Measurements from ENCODE around the gene OGN. TPM values are rescaled to one million over a fixed set of nuclear protein-coding genes. Genes with fewer than 3 reads are reported as not detected.

Gene OGN
- total and polyA plus RNA-seq, 7 donors = 0.64 to 7.4 (median 0.95) TPM

- H3K27ac ChIP-seq = no peak overlapping the region
- no peak for DNase-seq
- 89 to 93% (median 91%) methylated on average over 3 of the region's 3 CpGs for WGBS, 3 donors
These were observed 44.3 kb downstream of the OGN start for GRCh38 chr9:92360083-92360482.

DNA sequence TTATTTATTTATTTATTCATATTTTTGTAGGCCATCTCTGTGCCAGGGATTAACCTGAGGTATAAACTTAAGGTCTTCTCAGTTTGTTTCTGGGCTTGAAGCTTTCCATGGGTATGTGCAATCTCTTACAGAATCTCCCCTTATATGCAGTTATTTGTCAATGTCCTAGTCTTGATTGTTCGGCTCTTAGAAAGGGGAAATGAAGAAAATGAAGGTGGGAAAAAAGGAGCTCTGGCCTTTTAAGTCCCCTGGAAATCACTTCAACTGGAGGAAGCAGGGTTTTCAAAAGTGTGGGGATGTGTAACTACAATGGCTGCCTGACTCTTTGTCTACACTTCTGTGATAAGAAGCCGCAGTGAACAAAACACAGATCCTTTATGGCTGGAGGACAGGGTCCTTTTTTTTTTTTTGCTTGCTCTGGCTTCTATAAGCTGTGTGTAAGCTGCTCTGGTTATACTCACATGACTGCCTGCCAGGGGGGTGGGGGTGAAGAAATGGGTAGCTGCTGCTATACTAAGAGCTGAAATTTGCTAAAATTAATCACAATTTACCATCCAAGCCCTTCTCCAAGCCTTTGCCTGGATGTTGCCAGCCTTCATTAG lies 44.9 kb downstream of the OGN start:
- no peak overlapping the region for H3K27ac ChIP-seq
- H3K4me3 ChIP-seq = no peak overlapping the region
- no peaks in the 10 kb centered on the region for H3K36me3 ChIP-seq (ENCODE audit: insufficient read depth in 1 of 2, low read depth in 1 of 2)
- no peaks in the 10 kb centered on the region for H3K27me3 ChIP-seq (ENCODE audit: insufficient read depth in 3 of 3, low read length in 2 of 3)
- ATAC-seq (no peak), DNase-seq (no peak)
- intact Hi-C loops (cut with DNase I) = no loop called here
- TF ChIP-seq, protein P1, sequence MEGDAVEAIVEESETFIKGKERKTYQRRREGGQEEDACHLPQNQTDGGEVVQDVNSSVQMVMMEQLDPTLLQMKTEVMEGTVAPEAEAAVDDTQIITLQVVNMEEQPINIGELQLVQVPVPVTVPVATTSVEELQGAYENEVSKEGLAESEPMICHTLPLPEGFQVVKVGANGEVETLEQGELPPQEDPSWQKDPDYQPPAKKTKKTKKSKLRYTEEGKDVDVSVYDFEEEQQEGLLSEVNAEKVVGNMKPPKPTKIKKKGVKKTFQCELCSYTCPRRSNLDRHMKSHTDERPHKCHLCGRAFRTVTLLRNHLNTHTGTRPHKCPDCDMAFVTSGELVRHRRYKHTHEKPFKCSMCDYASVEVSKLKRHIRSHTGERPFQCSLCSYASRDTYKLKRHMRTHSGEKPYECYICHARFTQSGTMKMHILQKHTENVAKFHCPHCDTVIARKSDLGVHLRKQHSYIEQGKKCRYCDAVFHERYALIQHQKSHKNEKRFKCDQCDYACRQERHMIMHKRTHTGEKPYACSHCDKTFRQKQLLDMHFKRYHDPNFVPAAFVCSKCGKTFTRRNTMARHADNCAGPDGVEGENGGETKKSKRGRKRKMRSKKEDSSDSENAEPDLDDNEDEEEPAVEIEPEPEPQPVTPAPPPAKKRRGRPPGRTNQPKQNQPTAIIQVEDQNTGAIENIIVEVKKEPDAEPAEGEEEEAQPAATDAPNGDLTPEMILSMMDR (IDR thresholded peaks at IDR 0.05) = no peak
- no peaks in the 10 kb centered on the region for H3K4me1 ChIP-seq
- WGBS, 3 donors = 79 to 90% (median 89%) methylated on average over 2 of the region's 2 CpGs
- H3K9me3 ChIP-seq = peaks cover 17% of the 10 kb centered on the region

More at GRCh38 chr9:92360083-92360482, 44.3 kb downstream of the OGN start:
- no peaks in the 10 kb centered on the region for H3K4me1 ChIP-seq
- H3K27me3 ChIP-seq (ENCODE audit: insufficient read depth in 3 of 3, low read length in 2 of 3) = no peaks in the 10 kb centered on the region
- no peaks in the 10 kb centered on the region for H3K36me3 ChIP-seq (ENCODE audit: insufficient read depth in 1 of 2, low read depth in 1 of 2)
- H3K9me3 ChIP-seq = peaks cover 15% of the 10 kb centered on the region
- intact Hi-C loops (cut with DNase I) = no loop called here
- TF ChIP-seq, protein P1 (IDR thresholded peaks at IDR 0.05) = no peak
- no peak for ATAC-seq
- no peak overlapping the region for H3K4me3 ChIP-seq

GRCh38 chr9:92353051-92353450 lies 51.3 kb downstream of the OGN start:
- TF ChIP-seq, protein P1 (IDR thresholded peaks at IDR 0.05) = no peak
- Histone ChIP-seq H3K4me3 (no peak overlapping the region), H3K9me3 (peaks cover 17% of the 10 kb centered on the region), H3K4me1 (no peaks in the 10 kb centered on the region), H3K36me3 (ENCODE audit: insufficient read depth in 1 of 2, low read depth in 1 of 2) (peaks cover 0 to 7% of the 10 kb centered on the region in 2 donors), H3K27me3 (ENCODE audit: insufficient read depth in 3 of 3, low read length in 2 of 3) (no peaks in the 10 kb centered on the region), H3K27ac (no peak overlapping the region)
- ATAC-seq = no peak
- intact Hi-C loops (cut with DNase I) = no loop called here
- WGBS, 3 donors = 93 to 97% (median 96%) methylated on average over 6 of the region's 6 CpGs
- no peak for DNase-seq

GRCh38 chr9:92350740-92351133 lies 53.6 kb downstream of the OGN start:
- ATAC-seq (no peak), DNase-seq (no peak)
- Histone ChIP-seq H3K4me3 (no peak overlapping the region), H3K36me3 (ENCODE audit: insufficient read depth in 1 of 2, low read depth in 1 of 2) (peaks cover 0 to 15% of the 10 kb centered on the region in 2 donors), H3K27me3 (ENCODE audit: insufficient read depth in 3 of 3, low read length in 2 of 3) (no peaks in the 10 kb centered on the region), H3K27ac (peak overlapping the region; percentile 10), H3K4me1 (no peaks in the 10 kb centered on the region), H3K9me3 (peaks cover 3% of the 10 kb centered on the region)
- TF ChIP-seq, protein P1 (IDR thresholded peaks at IDR 0.05) = no peak
- intact Hi-C loops (cut with DNase I) = no loop called here

Data from psoas muscle (tissue), 8 donors.